ENCODE results near the gene FSTL1.

Gene FSTL1

GRCh38 chr3:120349855-120350125 lies 101.0 kb downstream of the FSTL1 start:
- DNase-seq: no peak

- DNase-seq: peak; percentile 85
Observed at GRCh38 chr3:120348991-120349854, 101.6 kb downstream of the FSTL1 start, which contains the start of gene LRRC58. TSS of gene LRRC58 (minus strand) at chr3:120349354. CDS start at chr3:120349243, 111 bp downstream.

DNA sequence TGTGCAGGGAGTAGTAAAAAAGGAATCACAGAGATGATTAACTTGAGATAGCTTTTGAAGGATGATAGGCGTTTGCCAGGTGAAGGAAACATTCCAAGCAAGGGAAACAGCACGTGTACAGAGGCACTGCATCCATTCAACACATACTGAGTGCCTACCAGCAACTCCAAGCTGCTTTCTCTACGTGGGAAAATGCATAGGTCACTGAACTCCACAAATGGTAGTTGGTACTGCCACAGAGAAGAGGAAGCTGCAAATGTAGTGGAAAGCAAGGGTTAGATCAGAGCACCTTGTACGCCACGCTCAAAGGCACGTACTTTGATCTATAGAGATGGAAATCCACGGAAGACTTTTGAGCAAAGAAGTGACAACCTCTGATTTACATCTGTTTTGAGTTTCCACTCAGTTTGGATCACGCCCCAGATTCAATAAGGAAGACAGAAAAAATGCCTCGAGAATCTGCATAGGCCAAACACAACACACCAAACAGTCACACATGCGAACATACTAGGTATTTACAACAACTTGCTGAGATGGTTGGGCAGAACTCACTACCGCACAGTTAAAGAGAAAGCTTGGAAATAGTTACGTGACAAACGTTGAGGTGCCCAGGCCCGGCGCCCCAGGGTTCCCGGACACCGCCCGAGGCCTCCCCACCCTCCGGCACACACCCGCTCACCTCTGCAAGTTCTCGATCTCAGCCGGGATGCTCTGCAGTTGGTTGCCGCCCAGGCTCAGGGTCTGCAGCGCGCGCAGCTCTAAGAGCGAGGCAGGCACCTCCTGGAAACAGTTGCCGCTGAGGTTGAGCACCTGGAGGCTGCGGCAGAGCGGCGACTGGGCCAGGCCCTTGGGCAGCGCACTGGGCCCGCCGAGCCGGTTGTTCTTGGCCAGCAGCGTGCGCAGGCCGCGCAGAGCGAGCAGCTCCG lies 102.5 kb downstream of the FSTL1 start:
- peak; percentile 50 for DNase-seq

DNA sequence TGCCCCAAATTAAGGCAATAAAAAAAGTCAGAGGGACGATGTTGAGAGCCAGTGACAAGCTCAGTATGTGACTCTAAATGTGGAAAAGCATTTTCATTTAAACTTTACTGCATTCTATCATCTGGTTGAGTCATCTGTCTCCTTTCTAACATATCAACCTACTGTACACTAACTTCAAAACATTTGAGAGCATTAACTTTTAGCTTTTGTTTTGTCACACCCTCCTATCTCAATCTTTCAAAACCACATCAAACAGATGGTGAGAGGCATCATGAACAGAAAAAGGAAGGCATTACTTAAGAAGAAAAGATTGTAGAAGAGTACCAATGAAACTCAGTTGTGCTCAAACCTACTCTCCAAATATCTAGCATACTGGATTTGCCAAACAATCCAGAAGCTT lies 106.4 kb downstream of the FSTL1 start:
- DNase-seq: no peak

Data from activated gamma-delta T cell (primary cell).